Ovary (tissue), 3 donors: ENCODE results near the gene USP31.

Experiments used
- POLR2A ChIP-seq: fragments of 450-650 bp; IDR thresholded peaks from one replicate; pipeline ENCODE4 v1.6.1; 2017; ENCODE audit warnings: antibody characterized with exemption, mild to moderate bottlenecking, moderate library complexity
- TF ChIP-seq, protein P1 (sequence below), 3 donors: fragments of 450-650 bp in 2 of 3; fragments of 200-600 bp in 1 of 3; IDR thresholded peaks; one replicate each; pipeline versions ENCODE4 v1.5.1 to v1.8.0; 2016 to 2022; ENCODE audit warnings: antibody characterized with exemption in 3 of 3, mild to moderate bottlenecking in 1 of 3
- donor health status: DM: no; HTN: no; CAD: no.

DNA sequence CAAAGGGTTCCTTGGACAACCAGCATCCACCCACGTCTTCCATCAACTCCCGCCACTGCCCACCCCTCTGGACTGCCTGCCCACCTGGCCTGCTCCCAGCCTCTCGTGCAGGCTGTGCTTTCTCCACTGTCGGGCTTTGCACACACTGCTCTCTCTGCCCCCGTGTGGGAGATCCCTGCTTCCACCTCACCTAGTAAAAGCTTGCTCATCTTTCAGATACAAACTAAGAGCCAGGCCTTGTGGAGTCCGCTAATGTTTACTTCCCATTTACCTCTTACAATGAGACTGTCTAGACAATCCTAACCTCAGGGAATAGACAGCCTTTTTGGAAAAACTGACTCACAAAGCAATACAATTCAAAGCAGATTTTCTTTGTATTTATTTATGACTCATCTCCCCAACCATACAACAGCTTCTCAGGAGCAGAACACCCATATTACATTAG, 67.6 kb downstream of the USP31 start:
- TF ChIP-seq, protein P1, sequence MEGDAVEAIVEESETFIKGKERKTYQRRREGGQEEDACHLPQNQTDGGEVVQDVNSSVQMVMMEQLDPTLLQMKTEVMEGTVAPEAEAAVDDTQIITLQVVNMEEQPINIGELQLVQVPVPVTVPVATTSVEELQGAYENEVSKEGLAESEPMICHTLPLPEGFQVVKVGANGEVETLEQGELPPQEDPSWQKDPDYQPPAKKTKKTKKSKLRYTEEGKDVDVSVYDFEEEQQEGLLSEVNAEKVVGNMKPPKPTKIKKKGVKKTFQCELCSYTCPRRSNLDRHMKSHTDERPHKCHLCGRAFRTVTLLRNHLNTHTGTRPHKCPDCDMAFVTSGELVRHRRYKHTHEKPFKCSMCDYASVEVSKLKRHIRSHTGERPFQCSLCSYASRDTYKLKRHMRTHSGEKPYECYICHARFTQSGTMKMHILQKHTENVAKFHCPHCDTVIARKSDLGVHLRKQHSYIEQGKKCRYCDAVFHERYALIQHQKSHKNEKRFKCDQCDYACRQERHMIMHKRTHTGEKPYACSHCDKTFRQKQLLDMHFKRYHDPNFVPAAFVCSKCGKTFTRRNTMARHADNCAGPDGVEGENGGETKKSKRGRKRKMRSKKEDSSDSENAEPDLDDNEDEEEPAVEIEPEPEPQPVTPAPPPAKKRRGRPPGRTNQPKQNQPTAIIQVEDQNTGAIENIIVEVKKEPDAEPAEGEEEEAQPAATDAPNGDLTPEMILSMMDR (IDR thresholded peaks at IDR 0.05), result no peak
- no peak for TF ChIP-seq POLR2A
